Activated CD4-positive, CD25-positive, alpha-beta regulatory T cell treated with anti-CD3 and anti-CD28 coated beads, Interleukin-2, amount 50 U/mL, for 24 hours (primary cell): ENCODE results near the gene TMEM204.
"Not testable (repeated sequence)": the region's sequence is repeated elsewhere in the genome, so short reads cannot be mapped to it uniquely, and the experiment has no call there.

Source experiments
- ATAC-seq, 2 donors: fragments of 150-1000 bp; cut with Tn5 transposase; one replicate each; pipeline ENCODE4 v1.10.0; 2021; ENCODE audit warnings: mild to moderate bottlenecking in 1 of 2, moderate library complexity in 1 of 2

The TMEM204 gene

GRCh38 chr16:1560153-1560552, 26.7 kb downstream of the TMEM204 start:
- no peak for ATAC-seq

- ATAC-seq, result no peak
Observed at GRCh38 chr16:1560866-1561265, 27.4 kb downstream of the TMEM204 start.

- ATAC-seq, result no peak
Observed at GRCh38 chr16:1561266-1561665, 27.8 kb downstream of the TMEM204 start.

GRCh38 chr16:1561836-1562235, 28.4 kb downstream of the TMEM204 start:
- no peak for ATAC-seq

GRCh38 chr16:1563786-1564185, 30.3 kb downstream of the TMEM204 start:
- no peak for ATAC-seq

GRCh38 chr16:1564325-1564724, 30.9 kb downstream of the TMEM204 start:
- no peak for ATAC-seq

- no peak for ATAC-seq
Observed at GRCh38 chr16:1565083-1565805, 31.8 kb downstream of the TMEM204 start.

- no peak for ATAC-seq
Observed at GRCh38 chr16:1567988-1568387, 34.5 kb downstream of the TMEM204 start.

GRCh38 chr16:1571012-1571671, 37.7 kb downstream of the TMEM204 start:
- ATAC-seq, result no peak

- no peak for ATAC-seq
Observed at GRCh38 chr16:1572673-1573072, 39.2 kb downstream of the TMEM204 start.

GRCh38 chr16:1573301-1573700, 39.8 kb downstream of the TMEM204 start:
- ATAC-seq, result no peak

GRCh38 chr16:1575578-1575977, 42.1 kb downstream of the TMEM204 start:
- no peak for ATAC-seq

GRCh38 chr16:1579214-1579613, 45.7 kb downstream of the TMEM204 start:
- no peak for ATAC-seq

GRCh38 chr16:1580256-1580655, 46.8 kb downstream of the TMEM204 start:
- no peak for ATAC-seq

- ATAC-seq, result no peak
Observed at GRCh38 chr16:1580956-1581355, 47.5 kb downstream of the TMEM204 start.

- ATAC-seq, result no peak
Observed at GRCh38 chr16:1581804-1582203, 48.3 kb downstream of the TMEM204 start.

- no peak for ATAC-seq
Observed at GRCh38 chr16:1583180-1583579, 49.7 kb downstream of the TMEM204 start.

- no peak for ATAC-seq
Observed at GRCh38 chr16:1584926-1585484, 51.5 kb downstream of the TMEM204 start.

- ATAC-seq, result no peak
Observed at GRCh38 chr16:1590366-1590765, 56.9 kb downstream of the TMEM204 start.

- no peak for ATAC-seq
Observed at GRCh38 chr16:1590930-1591705, 57.7 kb downstream of the TMEM204 start.

GRCh38 chr16:1592446-1592845, 59.0 kb downstream of the TMEM204 start:
- ATAC-seq, result no peak

- not testable (repeated sequence) for ATAC-seq
Observed at GRCh38 chr16:1595511-1595910, 62.0 kb downstream of the TMEM204 start.

GRCh38 chr16:1596516-1596915, 63.0 kb downstream of the TMEM204 start:
- ATAC-seq, result no peak
